Measurements from ENCODE around the gene CYP24A1. TPM values are rescaled to one million over a fixed set of nuclear protein-coding genes. Genes with fewer than 3 reads are reported as not detected.
A peak's percentile ranks its signal among the peaks of the same experiment; 100 is the strongest.

CYP24A1 gene
- total RNA-seq, 4 donors from 2014 or later: 0.69 TPM; not detected in 3

- 0% methylated on average over 5 of the region's 76 CpGs; no CpG with 5 or more reads in 1 of the 2 donors for WGBS, 2 donors (ENCODE audit: low coverage in 1 of 2)
Observed at GRCh38 chr20:54207743-54208547, 34.2 kb upstream of the CYP24A1 start, which contains the start of gene PFDN4. PFDN4 (plus strand) TSS chr20:54208087; CDS start chr20:54208101, 14 bp downstream.

GRCh38 chr20:54207053-54207742 lies 33.4 kb upstream of the CYP24A1 start:
- H3K27me3 ChIP-seq: no peaks in the 10 kb centered on the region
- peak overlapping the region in 3 of 4 donors; percentile 93 to 94 (median 94) for H3K27ac ChIP-seq
- H3K4me3 ChIP-seq: peak overlapping the region in 1 of 2 donors; percentile 96
- no peaks in the 10 kb centered on the region for H3K9me3 ChIP-seq
- WGBS, 2 donors (ENCODE audit: low coverage in 1 of 2): 60% methylated on average over 1 to 7 of the region's 7 CpGs
- TF ChIP-seq EP300 (IDR thresholded peaks at IDR 0.05): no peak
- no peak for TF ChIP-seq POLR2A (IDR thresholded peaks at IDR 0.05)
- no peak for TF ChIP-seq POLR2AphosphoS5 (IDR thresholded peaks at IDR 0.05)
- no peak for TF ChIP-seq CTCF (IDR thresholded peaks at IDR 0.05)
- H3K36me3 ChIP-seq: no peaks in the 10 kb centered on the region
- H3K4me1 ChIP-seq: peaks cover 5 to 31% (median 11%) of the 10 kb centered on the region in 3 donors
- no peak for ATAC-seq

More at GRCh38 chr20:54207743-54208547, 34.2 kb upstream of the CYP24A1 start, which contains the start of gene PFDN4:
- peak; percentile 96 for ATAC-seq
- H3K4me3 ChIP-seq: peak within 1 kb of the TSS; percentile 93 to 96
- peaks cover 5 to 36% (median 11%) of the 10 kb centered on the region in 3 donors for H3K4me1 ChIP-seq
- peak within 1 kb of the TSS; percentile 85 to 94 (median 94) for H3K27ac ChIP-seq
- TF ChIP-seq POLR2A (IDR thresholded peaks at IDR 0.05): peak; percentile 30 to 35
- no peak for TF ChIP-seq POLR2AphosphoS5 (IDR thresholded peaks at IDR 0.05)
- TF ChIP-seq CTCF (IDR thresholded peaks at IDR 0.05): peak; percentile 66 to 92 (median 76)
- H3K9me3 ChIP-seq: no peaks in the 10 kb centered on the region
- H3K27me3 ChIP-seq: no peaks in the 10 kb centered on the region
- H3K36me3 ChIP-seq: no peaks in the 10 kb centered on the region

GRCh38 chr20:54205450-54205849 lies 31.7 kb upstream of the CYP24A1 start:
- Histone ChIP-seq H3K4me3 (no peak overlapping the region), H3K4me1 (peaks cover 5 to 20% (median 11%) of the 10 kb centered on the region in 3 donors), H3K36me3 (no peaks in the 10 kb centered on the region), H3K27ac (no peak overlapping the region), H3K9me3 (no peaks in the 10 kb centered on the region), H3K27me3 (no peaks in the 10 kb centered on the region)
- ATAC-seq: no peak
- TF ChIP-seq EP300 (IDR thresholded peaks at IDR 0.05) (no peak), POLR2A (IDR thresholded peaks at IDR 0.05) (no peak), POLR2AphosphoS5 (IDR thresholded peaks at IDR 0.05) (no peak), CTCF (IDR thresholded peaks at IDR 0.05) (no peak)
- WGBS, 2 donors (ENCODE audit: low coverage in 1 of 2): 80% methylated on average over 5 to 8 of the region's 8 CpGs

- Histone ChIP-seq H3K4me1 (peaks cover 3 to 10% (median 5%) of the 10 kb centered on the region in 3 donors), H3K27ac (no peak overlapping the region), H3K27me3 (no peaks in the 10 kb centered on the region), H3K36me3 (no peaks in the 10 kb centered on the region), H3K4me3 (no peak overlapping the region), H3K9me3 (no peaks in the 10 kb centered on the region)
- no peak for TF ChIP-seq EP300 (IDR thresholded peaks at IDR 0.05)
- no peak for TF ChIP-seq POLR2AphosphoS5 (IDR thresholded peaks at IDR 0.05)
- TF ChIP-seq POLR2A (IDR thresholded peaks at IDR 0.05): no peak
- TF ChIP-seq CTCF (IDR thresholded peaks at IDR 0.05): no peak
- WGBS, 2 donors (ENCODE audit: low coverage in 1 of 2): 76 to 89% methylated on average over 2 to 5 of the region's 5 CpGs
- no peak for ATAC-seq
Observed at GRCh38 chr20:54204481-54204880, 30.7 kb upstream of the CYP24A1 start.

All from gastroesophageal sphincter (tissue), 4 donors.